HG03060 (cell line): ENCODE data around the gene CEMP1.
A peak's percentile ranks its signal among the peaks of the same experiment; 100 is the strongest.
"Not testable (repeated sequence)": the region's sequence is repeated elsewhere in the genome, so short reads cannot be mapped to it uniquely, and the experiment has no call there.

ENCODE experiments used
- ATAC-seq: cut with Tn5 transposase; IDR thresholded peaks from one replicate; pipeline ENCODE4 v1.9.1; 2021; ENCODE audit warnings: low read depth, moderate number of reproducible peaks; ENCODE audit not compliant: unreplicated experiment

Gene CEMP1, protein sequence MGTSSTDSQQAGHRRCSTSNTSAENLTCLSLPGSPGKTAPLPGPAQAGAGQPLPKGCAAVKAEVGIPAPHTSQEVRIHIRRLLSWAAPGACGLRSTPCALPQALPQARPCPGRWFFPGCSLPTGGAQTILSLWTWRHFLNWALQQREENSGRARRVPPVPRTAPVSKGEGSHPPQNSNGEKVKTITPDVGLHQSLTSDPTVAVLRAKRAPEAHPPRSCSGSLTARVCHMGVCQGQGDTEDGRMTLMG

DNA sequence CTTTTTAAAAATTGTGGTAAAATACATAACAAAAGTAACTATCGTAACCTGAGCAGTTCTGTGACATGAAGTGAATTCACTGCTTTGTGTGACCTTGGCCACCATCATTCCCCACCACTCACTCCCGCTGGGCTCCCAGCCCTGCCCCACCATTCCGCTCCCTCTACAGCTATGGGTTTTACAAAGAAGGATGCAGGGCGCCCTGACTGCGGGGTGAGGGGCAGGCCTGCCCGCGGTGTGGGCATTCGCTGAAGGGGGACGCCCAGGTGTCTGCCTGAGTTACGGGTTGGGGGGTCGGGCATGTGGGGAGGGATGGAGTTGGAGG is at the start of gene CEMP1:
Gene CEMP1, minus strand, starts transcription at position 38 of the 325 bp plus-strand sequence. CDS start 335 bp downstream, outside the sequence.
- peak; percentile 3 for ATAC-seq

DNA sequence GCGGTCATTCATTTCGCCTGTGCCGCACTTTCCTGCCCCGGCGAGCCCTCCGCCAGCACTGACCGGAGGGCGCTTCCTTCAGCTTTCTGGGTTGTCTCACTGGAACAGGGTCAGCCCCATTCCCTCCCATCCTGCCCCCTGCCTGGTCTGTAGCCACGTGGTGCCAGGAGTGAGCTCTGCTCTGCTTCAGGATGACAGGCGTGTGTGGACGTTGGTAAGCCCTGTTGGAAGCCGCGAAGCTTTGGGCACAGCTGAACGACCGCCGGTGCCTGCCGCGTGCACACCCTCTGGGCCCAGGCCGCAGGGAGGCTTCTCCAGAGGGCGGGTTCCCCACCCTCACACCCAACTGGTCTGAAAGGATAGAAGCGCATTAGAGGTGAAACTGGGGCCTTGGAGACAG is 49.6 kb upstream of the CEMP1 start:
- ATAC-seq = not testable (repeated sequence)

DNA sequence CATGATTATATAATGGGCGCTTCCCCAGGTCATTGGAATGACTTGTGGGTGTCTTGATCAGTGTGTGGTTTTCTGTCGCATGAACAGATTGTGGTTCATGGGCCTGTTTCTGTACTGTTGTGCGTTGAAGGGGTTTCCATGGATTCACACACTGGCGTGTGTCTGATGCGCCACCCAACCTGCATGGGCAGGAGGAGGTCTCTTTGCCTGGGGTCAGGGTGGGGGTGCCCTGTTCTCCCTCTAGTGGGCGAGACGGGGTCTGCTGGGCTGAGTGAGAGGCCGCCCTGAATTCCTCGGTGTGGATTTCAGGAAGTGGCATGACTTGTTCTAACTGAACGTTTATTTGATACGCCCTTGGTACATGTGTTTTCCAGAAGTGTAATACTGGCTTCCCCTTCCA is 48.9 kb upstream of the CEMP1 start:
- not testable (repeated sequence) for ATAC-seq

DNA sequence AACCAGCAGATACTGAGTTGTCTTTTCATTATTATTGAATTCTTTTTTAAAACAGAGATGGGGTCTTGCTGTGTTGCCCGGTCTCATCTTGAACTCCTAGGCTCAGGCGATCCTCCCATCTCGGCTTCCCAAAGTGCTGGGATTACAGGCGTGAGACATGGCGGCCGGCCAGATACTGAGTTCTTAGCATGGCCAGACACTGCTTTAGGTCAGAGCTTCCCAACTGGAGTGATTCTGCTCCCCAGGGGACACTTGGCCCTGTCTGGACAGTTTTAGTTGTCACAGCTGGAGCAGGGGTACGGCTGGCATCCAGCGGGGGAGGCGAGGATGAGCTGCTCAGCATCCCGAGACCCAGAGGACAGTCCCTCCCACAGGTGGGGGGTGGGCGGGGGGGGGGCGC is 47.7 kb upstream of the CEMP1 start:
- ATAC-seq = not testable (repeated sequence)

DNA sequence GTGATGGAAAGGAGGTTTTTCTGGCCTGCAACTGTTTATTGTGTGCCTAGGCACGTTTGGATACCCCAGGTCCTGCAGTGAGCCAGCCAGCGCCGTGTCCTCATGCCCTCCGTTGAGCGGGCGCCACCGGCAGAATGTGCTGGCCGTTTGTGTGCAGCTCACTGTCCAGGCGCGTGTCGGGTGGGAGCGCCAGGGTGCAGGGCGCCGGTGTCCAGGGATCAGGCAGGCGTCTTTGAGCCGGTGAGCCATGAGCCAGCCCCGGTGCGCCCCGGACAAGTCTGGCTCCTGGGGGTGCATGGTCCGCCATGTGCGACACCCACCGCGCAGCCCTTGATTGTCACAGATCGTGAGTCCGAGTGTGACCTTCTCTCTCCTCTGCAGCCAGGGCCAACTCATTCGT is 45.8 kb upstream of the CEMP1 start:
- ATAC-seq = not testable (repeated sequence)

DNA sequence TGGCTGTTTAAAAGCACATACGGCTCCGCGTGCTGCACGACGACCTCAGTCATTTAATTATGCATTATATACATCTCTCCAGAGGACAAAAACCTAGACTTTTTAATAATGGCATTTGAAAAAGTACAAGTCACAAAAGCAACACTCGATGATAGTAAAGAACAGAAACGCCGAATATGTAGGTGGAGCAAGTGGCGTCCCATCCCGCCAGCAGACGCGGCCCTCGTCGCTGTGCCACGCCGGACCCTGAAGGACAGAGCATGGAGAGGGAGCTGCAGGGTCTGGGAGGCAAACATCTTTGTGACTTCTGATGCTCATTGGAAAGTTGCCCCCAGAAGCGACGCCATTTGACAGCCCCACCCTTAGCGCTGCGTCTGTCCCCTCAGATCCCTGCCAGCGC is 44.6 kb upstream of the CEMP1 start:
- not testable (repeated sequence) for ATAC-seq

DNA sequence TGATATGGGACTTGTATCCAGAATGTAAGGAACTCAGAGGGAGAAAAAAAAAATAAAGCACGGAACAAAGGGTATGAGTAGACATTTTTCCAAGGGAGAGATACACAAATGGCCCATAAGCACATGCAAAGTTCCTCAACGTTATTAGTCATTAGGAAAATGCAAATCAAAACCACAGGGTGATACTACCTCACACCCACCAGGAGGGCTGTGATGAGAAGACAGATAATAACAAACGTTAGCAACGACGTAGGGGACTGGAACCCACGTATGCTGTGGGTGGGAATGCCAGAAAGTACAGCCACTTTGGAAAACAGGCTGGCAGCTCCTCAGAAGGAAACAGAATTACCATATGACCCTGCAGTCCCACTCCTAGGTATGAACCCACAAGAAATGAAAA is 41.5 kb upstream of the CEMP1 start:
- not testable (repeated sequence) for ATAC-seq

DNA sequence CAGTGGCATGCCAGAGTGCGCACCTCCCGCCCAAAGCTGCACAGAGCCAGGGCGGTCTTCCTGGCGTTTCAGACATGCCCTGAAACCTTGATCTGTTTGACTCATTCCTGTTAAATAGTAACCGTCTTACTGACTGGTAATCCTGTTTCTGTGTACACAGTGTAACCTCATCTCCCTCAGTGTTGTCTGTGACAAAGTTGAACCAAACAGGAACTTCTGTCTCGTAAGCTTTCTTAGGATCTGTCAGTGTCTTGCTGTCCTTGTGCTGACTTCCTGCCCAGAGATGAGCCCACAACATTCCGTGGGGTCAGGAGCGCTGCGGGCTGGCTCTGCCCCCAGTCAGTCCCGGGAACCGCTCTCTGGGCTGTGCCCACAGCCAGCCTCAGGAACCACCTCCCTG is 37.4 kb upstream of the CEMP1 start:
- ATAC-seq = not testable (repeated sequence)

DNA sequence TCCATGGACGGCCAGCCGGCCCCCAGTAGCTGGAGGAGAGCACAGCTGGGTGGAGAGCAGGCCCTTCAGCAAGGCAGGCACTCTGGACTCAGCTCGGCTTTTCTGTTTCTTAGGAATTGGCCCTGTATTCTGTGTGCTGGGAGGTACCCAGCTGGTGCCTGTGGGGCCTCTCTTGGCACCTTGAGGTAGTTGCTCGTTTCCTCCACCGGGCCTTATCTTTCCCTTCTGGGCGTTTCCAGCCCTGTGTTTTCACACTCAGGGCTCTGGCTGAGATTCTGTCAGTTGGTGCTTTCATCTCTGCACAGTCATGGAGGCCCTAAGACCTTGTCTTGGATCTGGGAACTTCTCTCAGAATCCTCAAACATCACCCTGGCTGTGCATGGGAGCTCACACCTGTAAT is 36.3 kb upstream of the CEMP1 start:
- ATAC-seq = not testable (repeated sequence)

DNA sequence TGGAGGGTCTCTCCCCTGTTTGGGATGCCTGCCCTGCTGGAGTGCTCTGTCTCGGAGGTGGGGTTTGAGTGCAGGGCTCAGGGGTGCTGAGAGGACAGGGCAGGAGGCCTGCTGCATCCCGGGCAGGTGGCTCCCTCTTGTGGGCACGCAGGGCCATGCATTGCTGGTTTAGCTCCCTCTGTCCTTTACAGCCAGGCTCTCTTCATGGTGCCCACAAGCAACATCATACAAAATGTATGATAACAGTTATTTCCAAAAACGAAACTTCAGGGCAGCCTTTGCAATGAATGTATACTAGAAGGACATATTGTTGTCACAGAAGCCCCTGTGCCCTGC is 29.6 kb upstream of the CEMP1 start:
- ATAC-seq = peak; percentile 40

DNA sequence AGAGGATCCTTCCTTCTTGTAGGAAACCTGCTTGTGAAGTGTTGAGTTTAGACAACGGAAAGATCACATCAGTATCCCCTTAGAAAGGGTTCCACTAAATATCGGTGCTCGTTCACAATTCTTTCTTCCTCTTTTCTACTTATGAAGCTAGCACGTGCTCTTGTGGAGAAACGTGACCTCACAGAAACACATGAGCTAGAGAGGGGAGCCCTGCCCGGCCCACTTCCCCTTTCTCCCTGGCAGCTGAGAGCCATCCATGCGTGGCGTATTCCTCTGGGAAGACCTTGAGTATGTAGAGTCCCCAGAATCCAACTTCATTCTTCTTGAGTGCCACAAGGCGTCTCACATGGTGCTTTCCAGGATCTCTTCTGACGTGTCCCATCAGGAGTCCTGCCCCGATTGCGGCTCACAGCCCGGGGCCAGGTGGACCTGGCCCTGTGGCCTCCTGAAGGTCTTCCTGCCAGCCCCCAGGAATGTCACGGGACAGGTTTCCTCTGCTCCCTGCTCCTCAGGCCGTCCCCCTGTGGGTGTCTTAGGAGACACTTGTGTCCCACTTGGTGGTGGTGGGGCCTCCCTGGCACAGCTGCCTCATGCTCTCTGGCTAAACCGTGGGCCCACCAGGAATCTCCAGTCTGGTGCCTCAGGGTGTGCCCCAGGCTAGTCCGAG is 29.1 kb upstream of the CEMP1 start:
- ATAC-seq = peak; percentile 53

DNA sequence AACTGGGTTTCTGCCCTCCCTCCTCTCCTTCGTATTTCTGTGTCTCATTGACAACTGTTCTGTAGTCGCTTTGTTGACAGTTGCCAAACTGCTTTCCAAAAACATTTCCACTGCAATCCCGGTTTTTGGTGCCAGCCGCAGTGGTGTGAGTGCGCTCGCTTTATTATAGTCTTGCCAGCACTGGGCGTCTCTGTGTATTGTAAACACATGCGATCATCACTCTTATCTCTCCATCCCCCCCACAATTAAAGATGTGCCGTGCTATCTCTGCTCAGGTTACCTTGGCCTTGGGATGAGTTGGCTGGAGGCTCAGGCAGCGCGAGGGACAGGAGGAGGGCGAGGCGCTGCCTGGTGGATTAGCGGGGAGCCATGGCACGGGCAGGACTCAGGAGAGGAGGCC is 25.9 kb upstream of the CEMP1 start:
- not testable (repeated sequence) for ATAC-seq

DNA sequence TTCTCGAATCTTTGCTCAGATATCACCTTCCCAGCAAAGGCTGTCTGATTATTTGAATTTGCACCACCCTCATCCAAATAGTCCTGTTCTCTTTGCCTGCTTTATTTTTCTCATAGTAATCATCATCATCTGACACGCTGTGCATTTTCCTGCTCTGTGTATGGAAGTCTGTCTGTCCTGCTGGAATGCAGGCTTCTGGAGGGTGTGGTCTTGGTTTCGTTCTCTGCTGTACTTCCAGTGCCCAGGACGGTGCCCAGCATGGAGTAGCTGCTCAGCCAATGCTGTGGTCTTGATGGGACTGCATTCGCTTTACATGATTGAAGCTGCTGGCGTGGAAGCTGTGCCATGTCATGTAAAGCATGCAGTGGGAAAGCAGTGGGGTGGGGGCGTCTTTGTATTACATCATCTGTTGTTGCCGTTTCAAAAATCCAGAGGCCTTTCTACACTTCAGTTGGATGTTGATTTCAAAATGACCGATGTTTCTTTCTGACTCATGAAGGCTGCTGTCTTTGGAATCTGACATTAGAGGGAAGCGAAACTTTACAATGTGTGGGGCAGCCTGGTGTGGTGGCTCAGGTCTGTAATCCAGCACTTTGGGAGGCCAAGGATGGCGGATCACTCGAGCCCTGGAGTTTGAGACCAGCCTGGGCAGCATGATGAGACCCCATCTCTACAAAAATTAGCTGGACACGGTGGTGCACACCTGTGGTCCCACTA is 23.7 kb upstream of the CEMP1 start:
- not testable (repeated sequence) for ATAC-seq

DNA sequence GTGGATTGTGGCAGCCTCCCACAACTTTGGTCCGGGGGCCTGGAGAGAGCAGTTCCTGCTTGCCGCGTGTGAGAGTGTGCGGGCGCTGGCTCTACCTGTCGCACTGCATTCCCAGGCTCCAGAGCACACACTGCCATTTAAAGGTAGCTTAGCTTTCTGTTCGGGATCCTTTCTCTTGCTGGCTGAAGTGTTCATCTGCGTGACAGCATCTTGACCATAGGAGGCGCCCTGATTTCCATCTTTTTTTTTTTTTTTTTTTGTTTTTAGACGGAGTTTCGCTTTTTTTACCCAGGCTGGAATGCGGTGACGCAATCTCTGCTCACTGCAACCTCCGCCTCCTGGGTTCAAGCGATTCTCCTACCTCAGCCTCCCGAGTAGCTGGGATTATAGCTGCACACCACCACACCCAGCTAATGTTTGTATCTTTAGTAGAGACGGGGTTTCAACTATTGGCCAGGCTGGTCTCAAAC is 20.2 kb upstream of the CEMP1 start:
- not testable (repeated sequence) for ATAC-seq

DNA sequence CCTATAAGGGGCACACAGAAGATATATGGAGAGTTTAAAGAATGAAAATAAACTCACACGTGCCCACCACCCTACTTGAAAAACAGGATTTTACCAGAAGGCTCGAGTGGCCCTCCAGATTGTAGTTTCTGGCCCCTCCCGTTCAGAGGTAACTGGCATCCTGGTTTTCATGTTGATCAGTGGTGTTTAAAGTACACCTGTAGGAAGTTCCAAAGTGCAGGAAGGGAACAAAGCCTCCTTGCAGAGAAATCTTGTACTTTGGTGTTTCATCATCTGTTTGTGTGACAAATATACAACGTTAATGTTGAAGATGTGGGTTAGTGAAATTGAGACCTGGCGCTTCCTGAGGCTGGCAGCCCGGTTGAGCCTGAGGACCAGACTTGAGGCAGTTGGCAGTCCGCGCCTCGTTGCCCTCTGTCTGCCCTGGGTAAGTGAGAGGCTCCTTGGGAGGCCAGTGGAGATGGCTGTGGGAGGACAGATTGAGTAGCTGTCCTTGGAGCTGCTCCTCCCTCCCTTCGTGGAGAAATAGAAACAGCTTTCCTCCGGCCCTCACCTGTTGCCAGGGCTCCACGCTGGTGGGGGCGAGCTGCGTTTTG is 19.2 kb upstream of the CEMP1 start:
- not testable (repeated sequence) for ATAC-seq

DNA sequence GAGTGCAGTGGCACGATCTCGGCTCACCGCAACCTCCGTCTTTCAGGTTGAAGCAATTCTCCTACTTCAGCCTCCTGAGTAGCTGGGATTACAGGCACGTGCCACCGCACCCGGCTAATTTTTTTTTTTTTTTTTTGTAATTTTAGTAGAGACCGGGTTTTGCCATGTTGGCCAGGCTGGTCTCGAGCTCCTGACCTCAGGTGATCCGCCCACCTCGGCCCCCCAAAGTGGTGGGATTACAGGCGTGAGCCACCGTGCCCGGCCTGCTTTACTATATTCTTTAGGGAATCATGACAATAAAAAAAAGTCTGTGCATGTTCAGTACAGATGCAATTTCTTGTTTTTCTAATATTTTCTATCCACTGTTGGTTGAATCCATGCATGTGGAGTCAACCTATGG is 12.6 kb upstream of the CEMP1 start:
- not testable (repeated sequence) for ATAC-seq

DNA sequence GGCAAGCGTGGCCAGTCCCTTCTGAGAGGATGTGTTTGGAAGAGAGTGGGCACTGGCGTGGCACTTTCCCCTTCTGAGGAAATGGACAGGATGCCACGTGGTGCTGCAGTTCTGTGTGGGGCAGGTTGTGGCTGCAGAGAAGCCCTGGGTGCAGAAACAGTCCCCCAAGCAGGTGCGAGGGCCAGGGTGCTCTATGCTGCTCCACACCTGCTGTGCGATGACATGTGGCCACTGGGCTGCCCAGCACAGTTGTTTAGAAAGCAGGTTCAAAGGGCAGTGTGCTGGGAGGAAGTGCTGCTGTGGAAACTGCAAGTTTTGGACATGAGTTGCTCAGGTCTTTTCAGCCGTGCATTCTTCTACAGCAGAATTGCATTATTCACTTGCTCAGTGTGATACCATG is 10.2 kb upstream of the CEMP1 start:
- not testable (repeated sequence) for ATAC-seq

DNA sequence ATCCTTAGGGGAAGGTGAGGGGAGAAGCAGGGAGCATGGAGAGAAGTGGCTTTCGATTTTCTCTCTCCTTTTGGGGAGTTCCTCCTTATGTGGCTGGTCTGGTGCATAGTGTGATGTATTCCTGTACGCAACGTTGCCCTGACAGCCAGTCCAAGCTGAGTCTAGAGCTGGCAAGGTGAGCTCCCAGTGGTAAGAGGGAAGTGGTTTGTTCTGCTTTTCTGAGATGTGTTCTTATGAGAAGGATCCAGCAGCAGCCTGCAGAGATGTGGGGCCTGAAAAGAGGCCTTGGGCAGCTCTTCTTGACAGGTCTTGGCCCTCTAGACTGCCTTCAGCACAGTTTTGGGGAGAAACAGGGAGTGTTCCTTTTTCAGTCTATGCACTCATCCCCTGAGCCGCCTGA is 9.7 kb upstream of the CEMP1 start:
- ATAC-seq = not testable (repeated sequence)

DNA sequence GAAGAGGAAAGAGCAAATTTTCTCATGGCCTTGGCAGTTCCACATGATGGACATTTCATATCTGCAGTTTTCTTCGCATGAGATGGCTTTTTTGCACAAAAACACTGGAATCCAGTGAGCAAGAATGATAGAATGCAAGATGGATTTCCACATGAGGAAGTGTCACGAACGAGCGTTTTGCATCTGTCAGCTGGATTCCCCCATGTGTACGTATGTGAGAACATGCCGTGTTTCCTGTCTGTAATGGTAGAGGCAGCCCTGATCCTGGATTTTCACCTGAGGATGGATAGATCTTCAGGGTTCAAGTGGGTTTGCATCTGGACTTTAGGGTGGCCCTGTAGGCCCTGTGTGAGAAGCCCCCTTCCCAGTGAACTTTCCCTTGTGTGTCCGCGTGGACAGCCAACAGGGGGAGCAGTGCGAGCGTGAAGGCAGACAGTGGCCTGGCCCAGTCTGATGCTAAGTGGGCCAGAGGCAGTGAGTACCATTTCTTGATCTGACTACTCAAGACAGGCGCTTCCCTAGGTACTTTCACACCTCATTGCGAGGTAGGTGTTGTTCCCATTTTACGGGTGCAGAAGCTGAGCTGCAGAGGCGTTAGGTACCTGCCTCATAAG is 8.7 kb upstream of the CEMP1 start:
- ATAC-seq = not testable (repeated sequence)

DNA sequence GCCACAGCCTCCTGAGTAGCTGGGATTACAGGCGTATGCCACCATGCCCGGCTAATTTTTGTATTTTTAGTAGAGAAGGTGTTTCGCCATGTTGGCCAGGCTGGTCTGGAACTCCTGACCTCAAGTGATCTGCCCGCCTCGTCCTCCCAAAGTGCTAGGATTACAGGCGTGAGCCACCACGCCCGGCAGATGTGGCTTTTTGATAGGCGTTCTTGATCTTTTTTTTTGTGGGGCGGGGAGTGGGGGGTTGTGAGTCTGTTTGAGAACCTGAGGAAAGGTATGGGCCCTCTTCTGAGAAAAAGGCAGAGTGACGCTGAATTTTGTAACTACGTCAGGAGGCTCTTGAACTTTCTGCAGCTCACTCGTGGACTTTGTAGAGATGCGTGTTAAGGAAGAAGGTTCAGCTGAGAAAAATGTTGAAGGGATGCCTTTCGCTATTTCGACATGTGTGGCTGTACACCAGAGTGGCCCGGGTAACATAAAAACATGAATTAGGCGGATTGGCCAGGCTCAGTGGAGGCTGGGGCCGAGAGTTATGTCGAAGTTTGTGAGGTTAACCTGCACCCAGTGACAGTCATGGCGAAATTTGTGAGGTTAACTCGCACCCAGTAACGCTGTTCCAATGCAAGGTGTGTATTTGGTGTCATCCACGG is 8.1 kb upstream of the CEMP1 start:
- ATAC-seq = not testable (repeated sequence)
